Measurements from ENCODE around the gene ZFPM1.

Gene ZFPM1

GRCh38 chr16:88578446-88579313 is 125.6 kb downstream of the ZFPM1 start:
- no peak for DNase-seq

- DNase-seq: no peak
Measured at GRCh38 chr16:88580371-88580770, 127.3 kb downstream of the ZFPM1 start.

GRCh38 chr16:88581033-88581432 is 128.0 kb downstream of the ZFPM1 start:
- no peak for DNase-seq

GRCh38 chr16:88582912-88583575 is 130.0 kb downstream of the ZFPM1 start:
- no peak for DNase-seq

GRCh38 chr16:88584676-88585075 is 131.6 kb downstream of the ZFPM1 start:
- DNase-seq: no peak

- DNase-seq: no peak
Measured at GRCh38 chr16:88585269-88585668, 132.2 kb downstream of the ZFPM1 start.

DNA sequence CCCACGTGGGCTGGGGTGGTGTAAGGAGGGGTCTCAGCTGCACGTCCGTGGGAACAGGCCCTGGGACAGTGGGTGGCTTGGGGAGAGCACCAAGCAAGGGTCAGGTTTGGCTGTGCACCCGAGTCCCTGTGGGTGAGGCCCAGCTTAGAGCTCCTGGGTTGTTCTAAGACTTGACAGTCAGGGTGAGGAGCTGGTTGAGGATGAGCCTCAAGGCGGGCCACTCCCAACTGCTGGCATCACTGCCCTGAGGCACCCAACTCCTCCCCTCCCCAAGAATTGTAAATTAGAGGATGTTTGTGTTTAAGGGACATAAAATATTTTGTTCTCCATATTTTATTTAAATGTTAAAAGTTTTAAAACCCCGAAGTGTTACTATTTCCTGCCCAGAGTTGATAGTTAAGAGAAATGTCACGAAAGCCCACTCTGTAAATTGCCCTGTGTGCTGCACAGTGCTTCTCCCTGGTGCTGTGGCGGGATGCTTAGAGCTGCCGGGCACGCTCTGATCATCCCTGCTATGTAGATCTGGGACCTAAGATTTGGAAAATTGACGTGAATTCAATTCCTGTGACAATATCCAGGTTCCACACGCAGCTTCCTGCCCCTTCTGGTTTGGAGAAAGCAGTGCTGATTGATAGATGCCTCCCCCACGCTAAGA is 133.0 kb downstream of the ZFPM1 start:
- no peak for DNase-seq
